ENCODE data around the gene NUDT19. TPM values are rescaled to one million over a fixed set of nuclear protein-coding genes. Genes with fewer than 3 reads are reported as not detected.

The NUDT19 gene
- total and polyA plus RNA-seq, 9 of the 15 experiments (the other 6 are each of a cell fraction or from before 2014, with no cell fraction given), result 9.6 to 38.6 (median 14.4) TPM

DNA sequence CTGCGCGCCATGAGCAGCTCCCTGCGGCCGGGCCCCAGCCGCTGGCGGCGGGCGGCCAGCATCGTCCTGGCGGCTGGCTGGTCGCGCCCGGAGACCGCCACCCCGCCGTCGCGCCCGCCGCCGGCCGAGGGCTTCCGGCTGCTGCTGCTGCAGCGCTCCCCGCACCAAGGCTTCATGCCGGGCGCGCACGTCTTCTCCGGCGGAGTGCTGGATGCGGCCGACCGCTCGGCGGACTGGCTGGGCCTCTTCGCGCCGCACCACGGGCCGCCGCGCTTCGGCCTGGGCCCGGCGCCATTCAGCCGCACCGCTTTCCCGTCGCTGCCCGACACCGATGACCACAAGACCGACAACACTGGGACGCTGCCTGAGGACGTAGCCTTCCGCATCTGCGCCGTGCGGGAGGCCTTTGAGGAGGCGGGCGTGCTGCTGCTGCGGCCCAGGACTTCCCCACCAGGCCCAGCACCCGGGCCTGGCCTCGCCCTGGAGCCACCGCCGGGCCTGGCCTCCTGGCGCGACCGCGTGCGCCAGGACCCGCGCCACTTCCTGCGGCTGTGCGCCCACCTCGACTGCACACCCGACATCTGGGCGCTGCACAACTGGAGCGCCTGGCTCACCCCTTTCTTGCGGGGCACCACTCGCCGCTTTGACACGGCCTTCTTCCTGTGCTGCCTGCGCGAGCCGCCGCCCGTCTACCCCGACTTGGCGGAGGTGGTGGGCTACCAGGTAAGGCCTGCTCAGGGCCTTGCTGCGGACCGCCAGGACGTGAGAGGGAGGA, 518 bp downstream of the NUDT19 start (continued):
- TF ChIP-seq ZBTB8A (IDR thresholded peaks at IDR 0.05; ENCODE audit: partially characterized antibody) (no peak), POLR2A (conservative IDR thresholded peaks at IDR 0.05) (no peak), ESRRB (CRISPR knock-in tag; IDR thresholded peaks at IDR 0.05; ENCODE audit: borderline replicate concordance) (no peak), ZNF551 (CRISPR knock-in tag; IDR thresholded peaks at IDR 0.05) (no peak), ZNF311 (CRISPR knock-in tag; IDR thresholded peaks at IDR 0.05) (no peak), KLF10 (CRISPR knock-in tag; IDR thresholded peaks at IDR 0.05) (no peak), CCAR2 (IDR thresholded peaks at IDR 0.05; ENCODE audit: low read depth, low read length) (no peak), BRD9 (IDR thresholded peaks at IDR 0.05; ENCODE audit: low read depth, partially characterized antibody) (no peak), CREB1 (IDR thresholded peaks at IDR 0.05) (peak; percentile 84), CREB1 (CRISPR knock-in tag; IDR thresholded peaks at IDR 0.05) (peak; percentile 65; the same call in 1 of the 2 replicates), TRIM24 (IDR thresholded peaks at IDR 0.05) (no peak), DPF2 (IDR thresholded peaks at IDR 0.05) (no peak), TAF15 (IDR thresholded peaks at IDR 0.05; ENCODE audit: low read depth, low read length) (no peak), POLR3G (IDR thresholded peaks at IDR 0.05; ENCODE audit: extremely low read depth, insufficient read length, insufficient replicate concordance) (no peak), STAT5A (IDR thresholded peaks at IDR 0.05; ENCODE audit: borderline replicate concordance, low read length) (no peak), PURB (CRISPR knock-in tag; IDR thresholded peaks at IDR 0.05; ENCODE audit: low read depth) (no peak), JUN (IDR thresholded peaks at IDR 0.05; ENCODE audit: borderline replicate concordance, low read depth, low read length) (peak; percentile 27; the same call in 1 of the 2 replicates), JUN (CRISPR knock-in tag; IDR thresholded peaks at IDR 0.05; ENCODE audit: borderline replicate concordance) (peak; percentile 33; the same call in 1 of the 2 replicates), FIP1L1 (IDR thresholded peaks at IDR 0.05; ENCODE audit: low read depth, low read length, poor library complexity, severe bottlenecking) (peak; percentile 94), HSF4 (CRISPR knock-in tag; IDR thresholded peaks at IDR 0.05; ENCODE audit: borderline replicate concordance) (no peak)
- TF ChIP-seq, protein P1, sequence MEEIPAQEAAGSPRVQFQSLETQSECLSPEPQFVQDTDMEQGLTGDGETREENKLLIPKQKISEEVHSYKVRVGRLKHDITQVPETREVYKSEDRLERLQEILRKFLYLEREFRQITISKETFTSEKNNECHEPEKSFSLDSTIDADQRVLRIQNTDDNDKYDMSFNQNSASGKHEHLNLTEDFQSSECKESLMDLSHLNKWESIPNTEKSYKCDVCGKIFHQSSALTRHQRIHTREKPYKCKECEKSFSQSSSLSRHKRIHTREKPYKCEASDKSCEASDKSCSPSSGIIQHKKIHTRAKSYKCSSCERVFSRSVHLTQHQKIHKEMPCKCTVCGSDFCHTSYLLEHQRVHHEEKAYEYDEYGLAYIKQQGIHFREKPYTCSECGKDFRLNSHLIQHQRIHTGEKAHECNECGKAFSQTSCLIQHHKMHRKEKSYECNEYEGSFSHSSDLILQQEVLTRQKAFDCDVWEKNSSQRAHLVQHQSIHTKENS (CRISPR knock-in tag; IDR thresholded peaks at IDR 0.05), result no peak
- TF ChIP-seq, protein P2, sequence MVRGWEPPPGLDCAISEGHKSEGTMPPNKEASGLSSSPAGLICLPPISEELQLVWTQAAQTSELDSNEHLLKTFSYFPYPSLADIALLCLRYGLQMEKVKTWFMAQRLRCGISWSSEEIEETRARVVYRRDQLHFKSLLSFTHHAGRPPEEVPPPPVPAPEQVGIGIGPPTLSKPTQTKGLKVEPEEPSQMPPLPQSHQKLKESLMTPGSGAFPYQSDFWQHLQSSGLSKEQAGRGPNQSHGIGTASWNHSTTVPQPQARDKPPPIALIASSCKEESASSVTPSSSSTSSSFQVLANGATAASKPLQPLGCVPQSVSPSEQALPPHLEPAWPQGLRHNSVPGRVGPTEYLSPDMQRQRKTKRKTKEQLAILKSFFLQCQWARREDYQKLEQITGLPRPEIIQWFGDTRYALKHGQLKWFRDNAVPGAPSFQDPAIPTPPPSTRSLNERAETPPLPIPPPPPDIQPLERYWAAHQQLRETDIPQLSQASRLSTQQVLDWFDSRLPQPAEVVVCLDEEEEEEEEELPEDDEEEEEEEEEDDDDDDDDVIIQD (CRISPR knock-in tag; IDR thresholded peaks at IDR 0.05), result no peak
- TF ChIP-seq, protein P3, sequence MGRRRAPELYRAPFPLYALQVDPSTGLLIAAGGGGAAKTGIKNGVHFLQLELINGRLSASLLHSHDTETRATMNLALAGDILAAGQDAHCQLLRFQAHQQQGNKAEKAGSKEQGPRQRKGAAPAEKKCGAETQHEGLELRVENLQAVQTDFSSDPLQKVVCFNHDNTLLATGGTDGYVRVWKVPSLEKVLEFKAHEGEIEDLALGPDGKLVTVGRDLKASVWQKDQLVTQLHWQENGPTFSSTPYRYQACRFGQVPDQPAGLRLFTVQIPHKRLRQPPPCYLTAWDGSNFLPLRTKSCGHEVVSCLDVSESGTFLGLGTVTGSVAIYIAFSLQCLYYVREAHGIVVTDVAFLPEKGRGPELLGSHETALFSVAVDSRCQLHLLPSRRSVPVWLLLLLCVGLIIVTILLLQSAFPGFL (CRISPR knock-in tag; IDR thresholded peaks at IDR 0.05), result 0 out of 2 replicates have a peak, but pooled peaks have one; percentile 42

All from K562 (cell line).